Hepatocyte (in vitro differentiated cells): ENCODE measurements around the gene VAC14. TPM values are rescaled to one million over a fixed set of nuclear protein-coding genes. Genes with fewer than 3 reads are reported as not detected.

Experiments
- DNase-seq: peaks from one replicate; pipeline ENCODE4 v3.0.0-alpha.2; 2016; ENCODE audit warnings: low spot score
- H2AFZ ChIP-seq: fragments of 200-600 bp; sonication (generic); 2 replicates; pipeline ENCODE4 v1.6.0; 2016; ENCODE audit warnings: antibody characterized with exemption, mild to moderate bottlenecking
- H3K27ac ChIP-seq: fragments of 200-600 bp; sonication (generic); 2 replicates; pipeline ENCODE4 v1.5.1; 2016; ENCODE audit warnings: mild to moderate bottlenecking
- H3K27me3 ChIP-seq: fragments of 200-600 bp; sonication (generic); 2 replicates; pipeline ENCODE4 v1.6.1; 2016
- H3K36me3 ChIP-seq: fragments of 200-600 bp; sonication (generic); replicated peaks from 2 replicates; pipeline ENCODE4 v1.5.1; 2016; ENCODE audit warnings: low read depth; ENCODE audit not compliant: insufficient read depth
- H3K4me1 ChIP-seq: fragments of 200-600 bp; sonication (generic); 2 replicates; pipeline ENCODE4 v1.5.1; 2016; ENCODE audit warnings: mild to moderate bottlenecking, moderate library complexity; ENCODE audit not compliant: insufficient read depth
- H3K4me2 ChIP-seq: fragments of 200-600 bp; sonication (generic); 2 replicates; pipeline ENCODE4 v1.6.0; 2016
- H3K4me3 ChIP-seq: fragments of 200-600 bp; sonication (generic); 2 replicates; pipeline ENCODE4 v1.5.1; 2016; ENCODE audit warnings: mild to moderate bottlenecking
- H3K79me2 ChIP-seq: fragments of 200-600 bp; sonication (generic); 2 replicates; pipeline ENCODE4 v1.6.0; 2017; ENCODE audit warnings: mild to moderate bottlenecking
- H3K9me2 ChIP-seq: fragments of 200-600 bp; sonication (generic); replicated peaks from 2 replicates; pipeline ENCODE4 v1.6.0; 2017; ENCODE audit warnings: mild to moderate bottlenecking; ENCODE audit not compliant: insufficient read depth
- H3K9me3 ChIP-seq: fragments of 200-600 bp; sonication (generic); 2 replicates; pipeline ENCODE4 v1.5.1; 2016; ENCODE audit warnings: low read depth, mild to moderate bottlenecking
- H4K20me1 ChIP-seq: fragments of 200-600 bp; sonication (generic); 2 replicates; pipeline ENCODE4 v1.6.0; 2016; ENCODE audit warnings: mild to moderate bottlenecking; ENCODE audit not compliant: insufficient read depth, poor library complexity, severe bottlenecking
- CTCF ChIP-seq: fragments of 200-600 bp; sonication (generic); IDR thresholded peaks from 2 replicates; pipeline ENCODE4 v1.5.1; 2016; ENCODE audit warnings: antibody characterized with exemption, mild to moderate bottlenecking; ENCODE audit not compliant: poor library complexity
- EZH2 ChIP-seq: fragments of 200-600 bp; sonication (generic); IDR thresholded peaks from 2 replicates; pipeline ENCODE4 v1.6.1; 2016; ENCODE audit warnings: antibody characterized with exemption, mild to moderate bottlenecking, borderline replicate concordance
- EZH2phosphoT487 ChIP-seq: fragments of 200-600 bp; sonication (generic); IDR thresholded peaks from one replicate; pipeline ENCODE4 v1.6.1; 2018; ENCODE audit warnings: antibody characterized with exemption, mild to moderate bottlenecking, low read depth, moderate library complexity; ENCODE audit not compliant: unreplicated experiment, severe bottlenecking
- whole genome bisulfite sequencing: methylation state at CpG from one replicate; pipeline ENCODE4 v1.1.6; 2016; ENCODE audit warnings: low lambda C conversion rate; ENCODE audit errors: missing lambda C conversion rate; 5-methylcytosine and 5-hydroxymethylcytosine counted together
- polyA plus RNA-seq: library from polyadenylated mRNA; unstranded; fragments of >200 nt; fragmentation: Nextera tagmentation; extraction: Ambion mirVana; gene quantifications from 2 replicates; pipeline ENCODE4 v1.2.1, GENCODE V29; 2016
- total RNA-seq: library from RNA; depleted of rRNA; stranded (reverse); fragments of >200 nt; gene quantifications from 2 replicates; pipeline ENCODE4 v1.2.3, GENCODE V29; 2014

VAC14 gene
- total and polyA plus RNA-seq, 2 experiments from 2014 or later, result 35.8 to 49.4 TPM

- Histone ChIP-seq H3K27me3 (no peaks in the 10 kb centered on the region), H3K4me2 (no peak overlapping the region), H3K36me3 (no peaks in the 10 kb centered on the region), H4K20me1 (no peaks in the 10 kb centered on the region), H3K79me2 (no peaks in the 10 kb centered on the region), H3K4me3 (no peak overlapping the region), H3K4me1 (peaks cover 40% of the 10 kb centered on the region), H3K9me3 (no peaks in the 10 kb centered on the region), H3K9me2 (no peaks in the 10 kb centered on the region), H2AFZ (no peak overlapping the region), H3K27ac (peak overlapping the region; percentile 60)
- WGBS, result 78% methylated on average over 20 of the region's 20 CpGs
- TF ChIP-seq EZH2phosphoT487, result no peak
- no peak for TF ChIP-seq EZH2
- TF ChIP-seq CTCF, result no peak
- no peak for DNase-seq
These were observed 59.8 kb downstream of the VAC14 start for GRCh38 chr16:70740914-70741782.

- Histone ChIP-seq H4K20me1 (no peaks in the 10 kb centered on the region), H3K4me1 (peaks cover 40% of the 10 kb centered on the region), H3K4me2 (no peak overlapping the region), H2AFZ (no peak overlapping the region), H3K9me2 (no peaks in the 10 kb centered on the region), H3K36me3 (no peaks in the 10 kb centered on the region), H3K9me3 (no peaks in the 10 kb centered on the region), H3K79me2 (no peaks in the 10 kb centered on the region), H3K27ac (peak overlapping the region; percentile 60), H3K27me3 (no peaks in the 10 kb centered on the region), H3K4me3 (no peak overlapping the region)
- TF ChIP-seq CTCF (no peak), EZH2 (no peak), EZH2phosphoT487 (no peak)
- no peak for DNase-seq
- 66% methylated on average over 16 of the region's 16 CpGs for WGBS
These were observed 60.6 kb downstream of the VAC14 start for GRCh38 chr16:70740174-70740913.

GRCh38 chr16:70739389-70739788 lies 61.6 kb downstream of the VAC14 start:
- DNase-seq, result no peak
- H4K20me1 ChIP-seq, result no peaks in the 10 kb centered on the region
- peaks cover 39% of the 10 kb centered on the region for H3K4me1 ChIP-seq
- WGBS, result 92% methylated on average over 7 of the region's 7 CpGs
- no peak overlapping the region for H3K4me3 ChIP-seq
- H3K79me2 ChIP-seq, result no peaks in the 10 kb centered on the region
- H2AFZ ChIP-seq, result no peak overlapping the region
- H3K27me3 ChIP-seq, result no peaks in the 10 kb centered on the region
- no peak overlapping the region for H3K4me2 ChIP-seq
- no peaks in the 10 kb centered on the region for H3K36me3 ChIP-seq
- H3K9me3 ChIP-seq, result no peaks in the 10 kb centered on the region
- no peak for TF ChIP-seq CTCF
- TF ChIP-seq EZH2, result no peak
- TF ChIP-seq EZH2phosphoT487, result no peak
- no peak overlapping the region for H3K27ac ChIP-seq
- H3K9me2 ChIP-seq, result no peaks in the 10 kb centered on the region
